Measurements from ENCODE around the gene PRDM1.

Gene PRDM1

GRCh38 chr6:106098383-106099234 lies 12.5 kb downstream of the PRDM1 start:
- DNase-seq: peak; percentile 69 to 76

DNA sequence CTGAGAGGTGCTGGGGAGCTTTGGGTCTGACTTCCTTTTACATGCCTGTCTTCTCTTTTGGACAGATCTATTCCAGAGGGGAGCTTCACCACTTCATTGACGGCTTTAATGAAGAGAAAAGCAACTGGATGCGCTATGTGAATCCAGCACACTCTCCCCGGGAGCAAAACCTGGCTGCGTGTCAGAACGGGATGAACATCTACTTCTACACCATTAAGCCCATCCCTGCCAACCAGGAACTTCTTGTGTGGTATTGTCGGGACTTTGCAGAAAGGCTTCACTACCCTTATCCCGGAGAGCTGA lies 13.1 kb downstream of the PRDM1 start:
- no peak for DNase-seq

DNA sequence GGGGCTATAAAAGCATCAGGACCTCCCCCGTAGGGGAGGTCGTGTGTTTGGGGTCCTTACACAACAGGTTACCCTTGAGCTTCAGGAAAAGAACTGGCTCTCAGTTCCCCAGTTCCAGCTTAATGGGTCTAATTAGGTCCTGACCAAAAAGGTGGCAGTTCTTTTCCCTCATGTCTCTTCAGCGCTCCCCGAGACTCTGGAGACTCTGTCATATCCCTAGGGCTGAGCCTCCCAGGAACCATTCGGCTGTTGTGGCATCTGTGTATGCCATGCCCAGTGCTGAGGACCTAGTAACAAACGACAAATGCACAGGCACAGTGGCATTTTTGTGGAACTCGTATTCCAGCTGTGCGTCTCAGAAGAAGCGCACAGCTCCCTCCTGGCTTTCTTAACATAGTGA lies 14.6 kb downstream of the PRDM1 start:
- DNase-seq: no peak

GRCh38 chr6:106101466-106101865 lies 15.3 kb downstream of the PRDM1 start:
- DNase-seq: no peak

DNA sequence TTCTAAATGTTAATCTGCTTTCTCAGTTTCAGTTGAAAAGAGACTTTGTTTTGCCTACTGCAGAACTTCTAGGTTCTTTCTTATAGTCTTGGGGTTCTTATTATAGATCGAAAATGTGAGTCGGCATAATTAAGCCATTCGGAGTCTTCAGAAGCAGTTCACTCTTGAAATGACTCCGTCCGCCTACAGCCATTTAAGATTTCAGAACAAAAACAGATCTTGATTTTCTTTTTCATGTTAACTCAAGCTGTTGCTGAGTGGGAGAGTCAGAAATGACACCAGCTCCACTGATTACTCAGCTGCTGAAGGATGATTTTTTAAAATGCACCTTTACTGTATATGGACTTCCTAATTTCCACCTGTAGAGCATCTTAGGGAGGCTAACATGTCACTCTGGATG lies 15.9 kb downstream of the PRDM1 start:
- DNase-seq: no peak

GRCh38 chr6:106102967-106103727 lies 17.0 kb downstream of the PRDM1 start:
- no peak for DNase-seq

GRCh38 chr6:106103728-106104109 lies 17.6 kb downstream of the PRDM1 start:
- peak; percentile 55 to 61 for DNase-seq

- no peak for DNase-seq
Observed at GRCh38 chr6:106104476-106104875, 18.3 kb downstream of the PRDM1 start.

DNA sequence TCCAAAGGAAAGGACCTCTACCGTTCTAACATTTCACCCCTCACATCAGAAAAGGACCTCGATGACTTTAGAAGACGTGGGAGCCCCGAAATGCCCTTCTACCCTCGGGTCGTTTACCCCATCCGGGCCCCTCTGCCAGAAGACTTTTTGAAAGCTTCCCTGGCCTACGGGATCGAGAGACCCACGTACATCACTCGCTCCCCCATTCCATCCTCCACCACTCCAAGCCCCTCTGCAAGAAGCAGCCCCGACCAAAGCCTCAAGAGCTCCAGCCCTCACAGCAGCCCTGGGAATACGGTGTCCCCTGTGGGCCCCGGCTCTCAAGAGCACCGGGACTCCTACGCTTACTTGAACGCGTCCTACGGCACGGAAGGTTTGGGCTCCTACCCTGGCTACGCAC lies 18.8 kb downstream of the PRDM1 start:
- no peak for DNase-seq

GRCh38 chr6:106105493-106105892 lies 19.4 kb downstream of the PRDM1 start:
- DNase-seq: no peak

DNA sequence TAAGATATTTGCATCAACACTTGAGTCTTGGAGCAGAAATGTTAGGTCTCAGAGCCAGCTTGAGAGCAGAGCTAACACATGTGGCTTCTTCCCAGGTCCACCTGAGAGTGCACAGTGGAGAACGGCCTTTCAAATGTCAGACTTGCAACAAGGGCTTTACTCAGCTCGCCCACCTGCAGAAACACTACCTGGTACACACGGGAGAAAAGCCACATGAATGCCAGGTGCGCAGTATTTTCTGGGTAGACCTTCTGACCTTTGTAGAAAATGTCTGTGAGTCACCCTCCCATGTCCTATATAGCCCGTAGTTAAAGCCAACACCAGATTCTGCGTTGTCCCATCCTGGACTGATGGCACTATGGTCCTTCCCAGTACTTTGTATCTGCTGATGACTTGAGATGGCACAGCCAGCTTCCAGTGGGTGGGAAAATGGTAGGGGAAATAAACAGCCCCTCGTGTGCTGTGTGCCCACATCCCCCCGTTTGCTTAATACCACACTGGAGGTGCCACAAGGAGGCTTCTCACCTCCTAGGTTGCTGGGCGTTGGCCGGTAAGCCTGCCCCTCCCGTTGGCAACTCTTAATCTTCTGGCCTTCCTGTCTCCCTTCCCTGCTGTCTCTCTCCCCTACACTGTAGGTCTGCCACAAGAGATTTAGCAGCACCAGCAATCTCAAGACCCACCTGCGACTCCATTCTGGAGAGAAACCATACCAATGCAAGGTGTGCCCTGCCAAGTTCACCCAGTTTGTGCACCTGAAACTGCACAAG lies 20.3 kb downstream of the PRDM1 start:
- DNase-seq: no peak

GRCh38 chr6:106107043-106107613 lies 21.0 kb downstream of the PRDM1 start:
- no peak for DNase-seq

GRCh38 chr6:106108129-106108528 lies 22.0 kb downstream of the PRDM1 start:
- DNase-seq: no peak

DNA sequence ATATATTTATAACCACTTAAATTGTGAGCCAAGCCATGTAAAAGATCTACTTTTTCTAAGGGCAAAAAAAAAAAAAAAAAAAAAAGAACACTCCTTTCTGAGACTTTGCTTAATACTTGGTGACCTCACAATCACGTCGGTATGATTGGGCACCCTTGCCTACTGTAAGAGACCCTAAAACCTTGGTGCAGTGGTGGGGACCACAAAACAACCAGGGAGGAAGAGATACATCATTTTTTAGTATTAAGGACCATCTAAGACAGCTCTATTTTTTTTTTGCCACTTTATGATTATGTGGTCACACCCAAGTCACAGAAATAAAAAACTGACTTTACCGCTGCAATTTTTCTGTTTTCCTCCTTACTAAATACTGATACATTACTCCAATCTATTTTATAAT lies 22.9 kb downstream of the PRDM1 start:
- DNase-seq: no peak

DNA sequence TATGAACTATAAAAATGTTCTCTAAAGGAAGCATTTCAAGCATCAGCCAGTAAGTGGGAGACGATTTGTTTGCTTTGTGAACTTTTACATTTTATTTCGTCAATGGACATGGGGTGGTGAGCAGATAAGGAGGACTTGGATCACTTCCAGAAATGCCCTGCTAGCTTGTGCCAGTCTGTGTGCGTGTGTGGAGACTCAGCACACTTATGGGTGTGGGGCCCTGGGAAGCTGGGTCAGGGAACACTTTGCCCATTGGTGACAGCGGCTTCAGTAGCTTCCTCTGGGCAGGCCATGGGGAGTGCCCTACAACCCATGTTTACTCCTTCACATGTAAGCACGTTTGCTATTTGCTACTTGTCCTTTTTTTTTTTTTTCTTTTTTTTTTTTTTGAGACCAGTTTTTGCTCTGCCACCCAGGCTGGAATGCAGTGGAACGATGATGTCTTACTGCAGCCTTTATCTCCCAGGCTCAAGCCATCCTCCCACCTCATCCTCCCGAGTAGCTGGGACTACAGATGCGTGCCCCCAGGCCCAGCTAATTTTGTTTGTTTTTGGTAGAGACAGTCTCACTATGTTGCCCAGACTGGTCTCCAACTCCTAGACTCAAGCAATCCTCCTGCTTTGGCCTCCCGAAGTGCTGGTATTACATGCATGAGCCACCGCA lies 24.2 kb downstream of the PRDM1 start:
- DNase-seq: no peak

- no peak for DNase-seq
Observed at GRCh38 chr6:106112433-106112832, 26.3 kb downstream of the PRDM1 start.

DNA sequence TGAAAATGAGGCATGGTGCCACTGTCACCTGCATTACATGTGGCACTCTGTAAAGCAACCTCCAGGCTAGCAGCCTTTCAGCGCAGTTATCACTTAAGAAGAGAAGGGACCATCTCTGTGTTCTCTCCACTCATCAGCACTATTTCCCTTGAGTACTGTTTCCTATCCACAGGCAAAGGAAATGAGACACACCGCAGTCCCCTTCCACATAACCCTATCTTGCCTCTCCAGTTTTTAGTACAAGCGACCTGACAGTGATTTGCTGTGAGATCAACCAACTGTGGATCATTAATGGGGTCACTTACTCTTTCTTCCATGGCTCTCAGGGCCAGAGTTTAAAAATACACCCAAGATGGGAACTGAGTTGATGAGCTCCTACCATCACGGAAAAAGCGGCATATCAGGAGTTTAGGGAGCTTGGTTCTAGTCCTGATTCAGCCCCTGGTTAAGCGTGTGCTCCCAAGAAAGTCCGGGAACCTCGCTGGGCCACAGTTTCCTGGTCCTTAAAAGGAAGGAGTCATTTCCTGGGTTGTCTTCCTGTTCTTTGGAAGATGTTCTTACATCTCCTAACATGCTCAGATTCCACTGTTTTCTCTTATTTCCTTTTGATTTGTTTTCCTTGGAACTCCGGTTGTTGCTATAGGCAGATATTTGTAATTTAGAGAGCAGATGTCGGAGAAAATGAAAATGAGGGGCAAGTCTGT lies 27.3 kb downstream of the PRDM1 start:
- DNase-seq: no peak

GRCh38 chr6:106114492-106114891 lies 28.4 kb downstream of the PRDM1 start:
- DNase-seq: peak in 1 of 2 donors; percentile 27

DNA sequence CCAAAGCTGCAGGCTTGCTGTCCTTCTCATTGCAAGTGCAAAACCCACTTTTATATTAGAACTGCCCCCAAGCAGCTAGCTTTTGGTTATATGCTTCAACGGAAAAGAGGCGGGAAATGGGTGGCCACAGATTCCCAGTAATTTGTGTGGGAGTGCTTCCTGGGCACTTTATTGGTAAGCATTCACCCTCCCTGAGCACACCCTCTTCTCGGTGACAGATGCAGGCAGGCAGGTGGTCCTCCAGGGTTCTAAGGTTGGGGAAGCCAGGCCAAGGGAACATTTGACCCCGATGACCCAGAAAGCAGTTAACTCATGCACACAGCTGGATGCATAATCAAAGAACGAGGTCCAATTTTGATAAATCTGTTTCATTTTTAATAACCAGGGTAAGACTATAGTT lies 29.1 kb downstream of the PRDM1 start:
- DNase-seq: no peak

- DNase-seq: no peak
Observed at GRCh38 chr6:106116125-106116832, 30.1 kb downstream of the PRDM1 start.

DNA sequence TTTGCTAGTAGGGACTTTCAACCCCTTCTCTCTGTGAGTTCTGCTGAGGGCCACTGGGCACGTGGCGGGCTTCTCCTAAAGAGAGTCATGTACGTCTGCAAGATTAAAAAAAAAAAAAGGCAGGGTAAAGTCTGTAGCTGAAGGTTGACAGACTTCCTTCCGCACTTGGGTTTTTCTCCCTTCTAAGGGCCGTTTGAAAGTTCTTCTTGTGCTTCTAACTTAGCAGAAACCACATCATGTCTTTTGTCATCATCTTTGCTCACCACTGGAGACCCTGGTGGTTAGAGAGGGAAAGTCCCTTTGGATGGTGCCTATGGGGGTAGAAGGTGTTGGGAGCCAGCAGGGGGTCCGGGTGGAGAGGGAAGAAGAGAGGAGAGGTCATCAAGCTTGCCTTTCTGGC lies 31.4 kb downstream of the PRDM1 start:
- peak; percentile 77 to 82 for DNase-seq
